ENCODE measurements around the gene NUDT16. TPM values are rescaled to one million over a fixed set of nuclear protein-coding genes. Genes with fewer than 3 reads are reported as not detected.
"Not testable (repeated sequence)": the region's sequence is repeated elsewhere in the genome, so short reads cannot be mapped to it uniquely, and the experiment has no call there.

Gene NUDT16
- polyA plus RNA-seq, 12 donors, result 18.8 to 29.2 (median 22.8) TPM; not detected in 1

DNA sequence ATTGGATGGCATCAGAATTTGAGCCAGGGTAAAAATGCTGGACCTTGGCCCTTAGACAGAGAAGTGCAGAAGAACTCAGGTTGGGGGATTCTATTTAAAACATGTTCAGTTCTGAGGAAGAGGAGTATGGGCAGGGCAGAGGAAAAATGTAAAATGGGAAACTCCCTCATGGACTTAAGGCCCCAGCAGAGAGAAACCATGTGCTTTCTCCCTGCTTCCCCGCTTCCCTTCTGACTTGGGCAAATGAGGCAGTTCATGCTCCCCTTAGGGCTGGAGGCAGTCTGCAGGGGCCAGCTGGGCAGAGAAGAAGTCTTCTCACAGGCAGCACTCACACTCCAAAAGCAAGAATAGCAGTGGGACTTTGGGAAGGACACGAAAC lies 9.9 kb upstream of the NUDT16 start:
- DNase-seq, result no peak

DNA sequence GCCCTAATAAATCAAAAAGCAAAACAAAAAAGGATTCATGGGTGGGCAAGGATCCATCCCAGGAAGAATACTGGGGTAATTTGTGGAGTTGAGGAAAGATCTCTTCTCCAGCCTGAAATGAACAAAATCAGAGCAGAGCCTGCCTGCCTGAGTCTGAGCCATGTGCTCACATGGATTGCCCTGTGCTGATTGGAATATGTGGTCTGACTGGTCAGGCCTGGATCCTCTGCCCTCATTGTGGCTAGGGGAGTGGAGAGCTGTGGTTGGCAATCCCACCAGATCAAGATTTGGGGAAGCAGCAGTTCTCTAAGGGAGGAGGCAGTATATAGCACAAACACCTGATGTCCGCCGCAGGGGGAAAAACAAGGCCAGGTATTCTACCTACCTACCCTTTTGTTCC lies 6.8 kb upstream of the NUDT16 start:
- DNase-seq, result no peak

DNA sequence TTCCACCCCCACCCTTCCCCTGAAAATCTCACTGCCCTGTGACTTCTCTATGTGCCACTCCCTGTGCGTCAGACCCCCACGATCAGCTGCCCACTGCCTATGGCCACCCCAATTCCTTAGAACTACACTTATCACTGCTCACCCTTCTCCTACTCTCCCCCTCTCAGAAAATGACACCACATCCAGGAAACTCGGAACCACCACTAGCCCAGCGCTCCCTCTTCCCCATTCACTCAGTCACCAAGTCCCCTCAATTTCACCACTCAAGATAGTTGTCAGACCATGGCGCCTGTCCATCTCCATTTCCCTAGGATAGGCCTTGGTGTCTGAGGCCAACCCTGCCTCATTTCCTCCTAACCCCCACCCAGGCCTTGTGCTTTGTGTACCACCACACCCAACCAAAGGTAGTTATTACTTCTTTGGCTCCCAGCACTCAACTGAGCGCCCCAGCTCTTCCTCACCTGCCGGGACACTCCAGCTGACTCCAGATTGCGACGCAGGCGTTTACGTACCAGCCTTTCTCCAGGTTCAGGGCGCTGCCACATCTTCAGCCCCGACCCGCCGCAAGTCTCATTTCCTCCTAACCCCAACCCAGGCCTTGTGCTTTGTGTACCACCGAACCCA lies 641 bp upstream of the NUDT16 start:
- not testable (repeated sequence) for DNase-seq

DNA sequence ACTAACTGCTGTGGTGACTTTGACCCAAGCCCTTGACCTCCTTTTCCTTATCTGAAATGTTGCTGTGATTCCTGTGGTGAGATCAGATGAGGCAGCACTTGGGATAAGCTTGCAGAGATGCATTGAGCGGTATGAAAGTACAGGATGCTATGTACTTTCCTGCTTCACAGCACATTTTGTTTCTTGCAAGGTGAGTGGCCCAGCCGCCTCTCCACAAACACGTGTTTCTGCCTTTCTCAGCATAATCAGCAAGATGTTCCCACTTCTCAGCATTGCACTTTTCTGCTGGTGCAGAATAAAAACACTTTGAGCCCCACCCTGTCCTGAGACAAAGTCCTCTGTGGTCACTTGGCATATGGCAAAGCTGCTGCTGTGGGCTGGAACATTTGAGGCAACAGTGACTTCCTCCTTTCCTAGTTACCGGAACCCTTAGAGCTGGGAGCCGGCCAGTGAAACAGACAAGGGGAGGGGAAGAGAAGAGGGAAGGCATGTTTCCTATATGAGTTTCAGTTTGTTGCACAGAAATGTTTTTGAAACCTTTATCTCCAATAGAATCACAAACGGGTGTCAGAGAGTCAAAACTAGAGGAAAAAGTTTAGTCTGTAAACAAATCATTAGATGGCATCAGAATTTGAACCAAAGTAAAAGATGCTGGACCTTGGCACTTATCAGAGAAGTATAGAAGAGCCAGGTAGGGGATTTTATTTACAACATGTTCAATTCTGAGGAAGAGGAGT lies 5.0 kb downstream of the NUDT16 start:
- DNase-seq, result peak; percentile 25

DNA sequence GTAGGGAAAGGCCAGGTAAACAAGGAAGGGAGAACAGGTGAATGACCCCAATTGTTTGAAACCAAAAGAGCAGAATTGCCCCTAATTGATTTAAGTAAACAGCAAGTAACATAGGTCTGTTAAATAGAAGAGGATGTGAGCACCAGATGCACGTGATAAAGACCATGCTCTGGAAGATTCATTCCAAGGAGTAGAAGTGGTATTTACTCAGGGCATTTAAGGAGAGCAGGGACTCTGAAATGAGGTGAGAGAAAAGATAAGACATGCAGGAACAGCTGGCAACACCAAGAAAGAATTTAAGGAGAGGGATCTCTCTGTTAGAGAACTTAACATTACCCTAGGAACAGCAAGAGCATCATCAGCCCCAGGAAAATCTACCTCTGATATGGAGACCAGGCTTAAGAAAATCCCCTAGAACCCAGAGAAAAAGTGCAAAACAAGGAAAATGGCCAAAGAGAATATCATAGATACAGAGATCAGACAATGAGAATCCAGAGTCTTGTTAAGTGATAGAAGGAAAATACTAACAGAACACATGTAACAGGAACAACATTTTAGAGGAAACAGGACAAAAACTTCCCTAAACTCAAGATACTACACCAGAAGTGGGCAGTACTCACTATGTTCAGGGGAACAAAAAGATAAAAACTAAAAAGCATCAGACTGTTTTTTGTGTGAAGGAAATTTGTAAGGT lies 6.4 kb downstream of the NUDT16 start:
- DNase-seq, result no peak

DNA sequence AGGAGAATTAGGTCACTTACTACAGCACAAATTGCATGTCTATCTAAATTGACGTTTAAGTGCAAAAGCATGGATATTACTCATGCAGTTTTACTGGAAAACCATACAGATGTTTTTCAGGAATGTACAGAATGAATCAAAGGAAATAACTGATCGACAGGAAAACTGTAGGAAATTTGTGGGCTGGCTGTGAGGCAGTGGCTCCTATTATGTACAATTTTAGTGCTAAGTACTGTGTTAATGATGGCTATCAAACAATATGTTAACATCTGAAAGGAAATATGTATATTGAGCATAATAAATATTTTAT lies 6.9 kb downstream of the NUDT16 start:
- DNase-seq, result no peak

DNA sequence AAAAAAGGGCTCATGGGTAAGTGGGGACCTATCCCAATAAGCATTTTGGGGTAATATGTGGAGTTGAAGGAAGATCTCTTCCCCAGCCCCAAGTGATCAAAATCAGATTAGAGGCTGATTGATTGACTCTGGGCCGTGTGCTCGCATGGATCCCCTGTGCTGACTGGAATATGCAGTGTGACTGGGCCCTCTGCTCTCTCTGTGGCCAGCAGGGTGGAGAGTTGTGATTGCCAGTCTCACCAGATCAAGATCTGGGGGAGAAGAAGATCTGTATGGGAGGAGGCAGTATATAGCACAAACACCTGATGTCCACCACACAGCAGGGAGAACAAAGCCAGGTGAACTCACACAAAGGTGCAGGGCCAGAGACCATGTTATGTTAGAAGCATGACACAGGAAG lies 8.8 kb downstream of the NUDT16 start:
- DNase-seq, result no peak

DNA sequence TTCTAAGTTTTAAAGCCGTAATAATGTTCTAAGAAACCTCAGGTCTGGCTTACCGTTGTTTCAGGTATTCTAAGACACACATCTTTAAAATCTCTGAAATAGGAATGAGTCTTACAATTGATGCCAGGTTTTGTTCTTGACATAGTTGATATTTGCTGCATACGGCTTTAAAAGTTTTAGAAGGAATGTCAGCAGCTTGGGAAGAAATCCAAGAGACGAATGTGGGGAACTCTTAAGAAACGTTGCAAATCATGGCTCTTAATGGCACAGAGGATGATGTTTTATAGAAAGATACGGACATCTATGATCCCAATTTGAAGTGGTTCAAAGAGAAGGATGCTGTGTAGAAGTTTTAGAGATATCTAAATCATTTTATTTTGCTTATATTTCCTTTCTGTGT lies 11.5 kb downstream of the NUDT16 start:
- DNase-seq, result peak; percentile 25

DNA sequence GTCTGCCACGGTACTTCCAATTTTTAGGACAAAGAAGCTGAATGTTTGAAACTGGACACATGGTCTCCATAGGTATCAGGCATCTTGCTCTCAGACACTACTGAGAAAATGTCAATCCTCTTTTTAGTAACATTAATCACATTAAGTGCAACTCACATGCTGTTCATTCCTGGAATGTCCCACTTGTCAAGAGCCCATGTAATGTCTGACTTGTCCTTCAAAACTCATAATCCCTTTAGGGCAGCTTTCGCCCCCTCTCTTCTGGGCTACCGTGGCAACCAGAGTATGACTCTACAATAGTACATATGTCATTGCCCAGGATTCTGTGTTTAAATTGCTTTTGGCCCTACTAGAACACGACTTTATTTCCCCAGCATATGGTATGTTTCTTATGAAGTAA lies 12.3 kb downstream of the NUDT16 start:
- DNase-seq, result no peak

DNA sequence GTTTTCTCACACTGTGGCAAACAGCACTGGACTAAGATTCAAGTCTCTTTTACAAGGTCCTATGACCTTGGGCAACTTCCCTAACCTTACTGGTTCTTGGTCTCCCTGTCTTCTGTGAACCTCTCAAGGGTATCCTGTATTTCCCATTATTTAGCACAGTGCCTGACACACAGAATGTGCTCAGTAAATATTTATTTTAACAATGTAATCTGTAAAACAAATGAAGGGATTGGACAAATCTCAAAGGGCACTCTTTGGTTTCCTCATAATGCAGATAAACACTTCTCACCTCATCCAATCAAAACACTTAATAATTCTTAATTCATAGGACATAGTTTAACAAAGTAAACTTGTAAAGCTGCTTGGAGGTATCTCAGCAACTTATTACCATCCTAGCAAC lies 12.8 kb downstream of the NUDT16 start:
- DNase-seq, result no peak

DNA sequence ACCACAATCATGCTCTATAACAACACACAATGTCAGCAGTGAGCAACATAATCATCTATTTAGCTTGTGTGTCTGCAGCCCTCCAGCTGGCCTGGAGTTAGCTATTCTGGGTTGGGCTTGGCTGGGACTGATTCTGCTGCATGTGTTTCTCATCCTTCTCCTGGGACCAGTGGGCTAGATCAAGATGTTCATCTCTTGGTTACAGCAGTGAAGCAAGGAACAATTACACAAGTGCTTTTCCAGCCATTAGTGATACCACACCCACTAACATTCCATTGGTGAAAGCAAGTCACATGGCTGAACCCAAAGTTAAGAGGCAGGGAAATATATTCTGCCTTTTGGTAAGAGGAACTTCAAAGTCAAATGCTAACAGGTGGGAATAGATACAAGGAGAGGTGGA lies 14.6 kb downstream of the NUDT16 start:
- DNase-seq, result peak; percentile 73

DNA sequence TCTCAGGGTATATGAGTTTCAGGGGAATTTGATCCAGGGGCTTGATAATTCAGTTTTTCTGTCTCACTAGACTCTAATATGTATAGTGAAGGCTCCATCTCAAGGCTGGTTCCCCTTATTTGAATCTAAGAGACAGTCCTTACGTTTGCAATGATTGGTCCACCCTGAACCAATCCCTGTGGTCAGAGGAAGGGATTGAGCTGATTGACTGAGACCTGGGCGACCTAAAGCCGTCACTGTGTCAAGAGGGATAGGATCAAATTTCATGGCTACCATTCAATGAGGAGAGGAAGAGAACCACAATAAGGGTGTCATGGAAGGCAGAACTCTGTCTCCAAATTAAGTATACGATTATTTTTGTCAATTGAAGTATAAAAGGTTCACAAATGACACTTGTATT lies 16.3 kb downstream of the NUDT16 start:
- DNase-seq, result no peak

DNA sequence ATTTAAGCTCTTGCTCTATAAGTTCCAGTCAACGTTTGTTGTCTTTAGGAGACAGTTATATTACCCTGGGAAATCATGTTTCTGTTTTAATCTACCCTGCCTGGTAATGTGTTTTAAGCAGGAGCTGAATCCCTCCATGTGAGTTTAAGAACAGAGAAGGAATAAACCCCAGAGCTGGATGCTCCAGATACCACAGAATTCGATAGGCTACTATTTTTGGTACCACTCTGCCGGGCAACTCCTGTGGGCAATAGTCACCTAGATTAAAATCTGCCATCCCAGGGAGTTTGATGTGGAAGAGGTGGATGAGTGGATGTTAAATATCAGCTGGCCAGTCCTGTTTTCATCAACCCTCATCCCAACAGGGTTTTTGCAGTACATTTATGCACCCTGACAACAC lies 20.4 kb downstream of the NUDT16 start:
- no peak for DNase-seq

DNA sequence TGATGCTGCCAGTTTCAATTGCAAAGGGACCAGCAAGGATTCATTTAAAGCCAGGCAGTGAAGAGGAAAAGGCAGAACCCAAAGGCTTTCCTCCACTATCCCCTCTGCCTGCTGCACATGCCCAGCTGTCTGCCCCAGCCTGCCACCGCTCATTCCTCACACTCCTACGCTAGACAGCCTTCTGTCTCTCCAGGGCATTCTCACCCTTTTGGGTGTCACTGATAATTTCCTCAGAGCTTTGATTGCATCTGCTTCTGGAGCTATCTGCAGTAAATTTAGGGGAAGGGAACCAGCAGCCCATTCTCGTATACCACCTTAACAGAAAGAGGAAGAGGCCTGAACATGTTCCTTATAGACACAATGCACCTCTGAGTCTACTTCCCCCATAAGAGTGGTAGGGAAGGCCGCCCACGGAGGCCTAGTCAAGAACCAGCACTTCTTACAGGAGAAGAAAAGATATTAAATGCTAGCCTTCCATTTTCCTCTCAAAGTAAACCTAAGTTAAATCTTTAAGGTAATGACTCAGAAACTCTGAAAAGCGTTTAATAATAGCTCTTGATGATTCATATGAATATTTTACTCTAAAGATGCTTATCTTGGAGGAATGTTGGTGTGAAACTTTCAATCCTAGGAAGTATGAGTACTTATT lies 20.9 kb downstream of the NUDT16 start:
- DNase-seq, result no peak

DNA sequence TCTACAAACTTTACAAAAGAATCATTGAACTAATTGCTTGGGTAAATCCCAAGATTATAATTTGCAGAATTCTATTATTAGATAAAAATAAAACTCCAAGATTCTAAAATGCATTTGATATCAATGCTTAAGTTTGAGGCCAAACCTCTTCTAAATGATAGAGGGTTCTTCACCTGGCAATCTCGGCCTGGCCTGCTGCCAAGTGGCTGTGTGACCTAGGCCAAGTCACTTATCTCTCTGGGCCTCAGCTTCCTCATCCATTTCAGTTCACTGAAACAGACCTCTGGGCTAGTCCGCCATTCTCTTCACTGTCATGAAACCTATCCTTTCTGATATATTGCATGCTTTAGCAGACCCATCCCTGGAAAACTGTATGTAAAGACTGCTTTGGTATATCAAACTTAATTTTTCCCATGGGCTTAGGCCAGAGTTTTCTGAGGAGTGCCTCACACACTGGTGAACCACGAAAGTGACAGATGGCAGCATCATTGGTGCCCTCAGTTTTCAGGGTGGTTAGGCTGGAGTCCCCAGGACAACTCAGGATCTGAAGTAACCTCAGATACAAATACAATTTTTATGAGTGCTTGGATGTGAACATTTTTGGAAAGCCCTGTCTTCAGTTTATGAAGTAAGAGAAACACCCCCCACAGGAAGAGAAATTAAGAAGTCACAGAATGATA lies 21.8 kb downstream of the NUDT16 start:
- DNase-seq, result no peak

DNA sequence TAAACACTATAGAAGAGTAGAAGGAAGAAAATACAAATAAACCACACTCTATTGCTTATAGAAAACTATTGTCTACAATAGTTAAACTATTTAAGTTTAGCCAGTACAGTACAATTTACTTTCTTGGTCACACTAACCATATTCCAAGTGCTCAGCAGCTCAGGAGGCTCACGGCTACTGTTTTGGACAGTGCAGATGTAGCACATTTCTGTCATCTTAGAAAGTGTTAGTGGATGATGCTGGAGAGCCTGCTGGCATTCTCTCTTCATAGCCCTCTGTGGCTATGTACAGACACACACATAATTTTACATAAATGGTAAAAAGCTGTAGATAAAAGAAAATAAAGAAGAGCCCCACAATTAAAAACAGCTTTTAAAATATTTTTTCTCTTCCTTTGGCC lies 23.8 kb downstream of the NUDT16 start:
- DNase-seq, result no peak

DNA sequence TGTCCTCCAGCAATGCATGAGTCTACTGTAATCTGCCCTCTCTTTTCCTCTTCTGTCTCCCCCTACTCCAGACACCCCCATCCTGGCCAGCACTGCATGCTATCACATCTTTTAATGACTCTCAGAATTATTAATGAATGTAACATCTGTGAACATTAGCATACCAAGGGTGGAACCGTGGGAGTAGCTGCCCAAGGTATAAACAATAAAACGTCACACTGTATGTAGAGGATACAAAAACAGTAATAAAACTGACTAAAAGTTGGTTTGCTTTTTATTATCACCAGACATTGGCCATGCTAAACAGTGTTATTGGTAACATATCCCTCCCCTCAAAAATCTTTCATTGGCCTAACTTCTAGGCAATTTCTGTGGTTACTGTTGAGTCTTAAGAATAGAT lies 24.7 kb downstream of the NUDT16 start:
- no peak for DNase-seq

DNA sequence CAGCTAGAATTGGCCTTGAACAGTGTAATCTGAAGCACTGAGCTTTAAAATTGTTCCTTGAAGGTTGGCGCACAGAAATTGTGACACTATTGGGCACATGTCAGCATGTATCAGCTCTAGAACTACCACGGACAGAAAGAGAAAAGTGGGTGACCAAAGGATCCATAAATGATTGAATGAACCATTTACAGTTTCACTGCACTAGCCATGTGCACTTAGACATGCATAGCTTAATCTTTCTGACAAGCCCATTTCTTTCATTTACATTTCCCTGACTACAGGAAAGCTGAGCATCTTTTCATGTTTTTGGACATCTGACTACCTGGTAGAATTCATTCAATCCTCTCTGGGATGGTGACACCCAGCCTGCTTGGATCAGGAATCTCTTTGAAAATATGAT lies 36.2 kb downstream of the NUDT16 start:
- no peak for DNase-seq

DNA sequence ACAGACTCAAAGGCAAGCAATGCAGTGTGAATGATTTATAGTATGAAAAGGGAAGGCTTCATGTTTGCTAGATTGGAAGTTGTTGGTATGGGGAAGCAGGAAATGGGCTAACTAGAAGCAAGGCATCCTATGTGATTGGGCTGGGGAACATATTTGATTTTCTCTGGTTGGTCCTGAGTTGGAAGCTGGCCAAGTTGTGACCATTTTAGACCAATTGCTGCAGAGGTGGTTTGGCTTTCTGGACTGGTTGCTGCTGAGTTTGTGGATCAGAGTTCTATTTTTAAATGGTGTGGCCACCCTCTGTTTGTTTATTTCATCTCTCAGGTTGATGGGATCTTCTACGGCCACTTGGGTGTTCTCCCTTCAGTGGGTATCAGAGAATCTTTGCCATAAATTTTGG lies 39.7 kb downstream of the NUDT16 start:
- no peak for DNase-seq

DNA sequence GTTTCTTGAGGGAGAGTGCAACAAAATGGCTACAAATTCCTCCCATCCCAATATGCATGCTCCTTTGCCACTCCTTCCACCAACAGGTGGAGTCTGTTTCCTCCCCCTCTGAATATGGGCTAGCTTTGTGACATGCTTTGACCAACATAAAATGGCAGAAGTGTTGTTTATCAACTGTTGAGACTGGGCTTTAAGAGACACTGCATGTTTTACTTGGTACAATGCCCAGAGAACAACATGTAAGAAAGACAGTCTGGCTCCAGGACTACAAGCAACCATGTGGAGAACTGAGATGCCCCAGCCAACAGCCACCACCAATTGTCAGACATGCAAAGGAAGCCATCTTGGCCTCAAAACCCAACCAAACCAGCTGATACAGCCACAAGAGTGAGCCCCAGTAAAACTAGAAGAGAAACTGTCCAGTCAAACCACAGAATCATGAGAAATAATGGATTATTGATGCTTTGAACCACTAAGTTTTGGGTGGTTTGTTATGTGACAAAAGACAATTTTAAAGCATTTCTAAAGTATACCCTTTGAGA lies 40.5 kb downstream of the NUDT16 start:
- no peak for DNase-seq

DNA sequence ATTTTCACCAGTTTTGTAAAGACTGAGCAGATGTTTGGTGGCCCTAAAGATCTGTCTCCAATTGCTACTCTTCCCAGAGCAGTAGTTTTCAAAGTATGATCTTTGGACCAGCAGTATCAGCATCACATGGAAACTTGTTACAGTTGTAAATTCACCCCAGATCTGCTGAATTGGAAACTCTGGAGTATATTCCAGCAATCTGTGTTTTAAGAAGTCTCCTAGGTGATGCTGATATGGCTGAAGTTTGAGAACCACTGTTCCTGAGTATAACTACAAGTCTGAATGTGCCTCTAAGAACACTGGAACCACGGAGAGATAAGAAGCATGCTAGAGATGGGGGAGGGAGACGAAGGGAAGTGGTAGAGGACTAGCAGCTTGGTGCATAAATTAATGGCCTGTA lies 45.7 kb downstream of the NUDT16 start:
- DNase-seq, result no peak

DNA sequence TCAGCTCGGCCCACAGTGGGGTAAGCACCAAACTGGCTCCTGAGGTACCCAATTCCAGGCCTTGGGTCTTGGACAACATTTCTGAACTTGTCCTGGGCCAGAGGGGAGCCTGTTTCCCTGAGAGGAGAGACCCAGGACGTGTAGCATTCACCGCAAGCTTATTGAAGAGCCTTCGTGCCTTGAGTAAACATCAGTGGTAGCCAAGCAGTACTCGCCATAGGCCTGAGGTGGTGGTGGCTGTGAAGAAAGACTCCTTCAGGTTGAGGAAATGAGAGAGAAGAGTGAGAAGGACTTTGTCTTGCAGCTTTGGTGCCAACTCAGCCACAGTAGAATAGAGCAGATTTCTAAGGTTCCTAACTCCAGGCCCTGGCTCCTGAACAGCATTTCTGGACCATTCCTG lies 50.2 kb downstream of the NUDT16 start:
- no peak for DNase-seq

Data from muscle of arm (tissue), 12 donors.